ENCODE results near the gene ESRRA.
"Not testable (repeated sequence)": the region's sequence is repeated elsewhere in the genome, so short reads cannot be mapped to it uniquely, and the experiment has no call there.

Gene ESRRA

GRCh38 chr11:64312947-64313346, 7.6 kb downstream of the ESRRA start:
- DNase-seq (ENCODE audit: low read depth, low spot score): no peak

- DNase-seq (ENCODE audit: low read depth, low spot score): no peak
These were observed 8.3 kb downstream of the ESRRA start for GRCh38 chr11:64313491-64314145.

GRCh38 chr11:64314146-64314804, 9.0 kb downstream of the ESRRA start:
- DNase-seq (ENCODE audit: low read depth, low spot score): no peak

DNA sequence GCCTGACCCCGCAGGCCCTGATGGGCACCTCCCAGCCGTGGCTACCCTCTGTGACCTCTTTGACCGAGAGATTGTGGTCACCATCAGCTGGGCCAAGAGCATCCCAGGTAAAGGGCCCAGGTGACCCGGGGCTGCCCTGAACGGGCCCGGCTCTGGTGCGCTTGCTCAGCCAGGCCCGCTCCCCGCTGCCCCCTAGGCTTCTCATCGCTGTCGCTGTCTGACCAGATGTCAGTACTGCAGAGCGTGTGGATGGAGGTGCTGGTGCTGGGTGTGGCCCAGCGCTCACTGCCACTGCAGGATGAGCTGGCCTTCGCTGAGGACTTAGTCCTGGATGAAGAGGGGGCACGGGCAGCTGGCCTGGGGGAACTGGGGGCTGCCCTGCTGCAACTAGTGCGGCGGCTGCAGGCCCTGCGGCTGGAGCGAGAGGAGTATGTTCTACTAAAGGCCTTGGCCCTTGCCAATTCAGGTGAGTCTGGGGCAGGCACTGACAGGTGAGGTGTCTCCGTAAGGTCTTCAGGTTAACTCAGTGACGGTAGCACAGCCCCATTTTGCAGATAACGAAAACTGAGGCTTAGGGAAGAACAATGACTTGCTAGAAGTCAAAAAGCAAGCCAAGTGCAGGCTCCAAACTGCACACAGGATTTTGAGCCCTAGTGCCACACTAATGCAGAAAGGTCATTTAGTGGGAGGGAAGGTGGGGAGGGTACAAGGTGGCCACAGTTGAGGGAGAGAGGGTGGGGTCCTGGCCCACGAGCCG, 9.7 kb downstream of the ESRRA start:
- no peak for DNase-seq (ENCODE audit: low read depth, low spot score)

GRCh38 chr11:64315667-64316526, 10.6 kb downstream of the ESRRA start:
- DNase-seq (ENCODE audit: low read depth, low spot score): not testable (repeated sequence)

GRCh38 chr11:64316672-64317324, 11.5 kb downstream of the ESRRA start:
- peak; percentile 40 for DNase-seq (ENCODE audit: low read depth, low spot score)

- DNase-seq (ENCODE audit: low read depth, low spot score): peak; percentile 98
These were observed 12.1 kb downstream of the ESRRA start, which contains the start of gene TRMT112 for GRCh38 chr11:64317325-64317960. Gene TRMT112 (minus strand): TSS chr11:64317559. CDS start chr11:64317526, 33 bp downstream.

DNA sequence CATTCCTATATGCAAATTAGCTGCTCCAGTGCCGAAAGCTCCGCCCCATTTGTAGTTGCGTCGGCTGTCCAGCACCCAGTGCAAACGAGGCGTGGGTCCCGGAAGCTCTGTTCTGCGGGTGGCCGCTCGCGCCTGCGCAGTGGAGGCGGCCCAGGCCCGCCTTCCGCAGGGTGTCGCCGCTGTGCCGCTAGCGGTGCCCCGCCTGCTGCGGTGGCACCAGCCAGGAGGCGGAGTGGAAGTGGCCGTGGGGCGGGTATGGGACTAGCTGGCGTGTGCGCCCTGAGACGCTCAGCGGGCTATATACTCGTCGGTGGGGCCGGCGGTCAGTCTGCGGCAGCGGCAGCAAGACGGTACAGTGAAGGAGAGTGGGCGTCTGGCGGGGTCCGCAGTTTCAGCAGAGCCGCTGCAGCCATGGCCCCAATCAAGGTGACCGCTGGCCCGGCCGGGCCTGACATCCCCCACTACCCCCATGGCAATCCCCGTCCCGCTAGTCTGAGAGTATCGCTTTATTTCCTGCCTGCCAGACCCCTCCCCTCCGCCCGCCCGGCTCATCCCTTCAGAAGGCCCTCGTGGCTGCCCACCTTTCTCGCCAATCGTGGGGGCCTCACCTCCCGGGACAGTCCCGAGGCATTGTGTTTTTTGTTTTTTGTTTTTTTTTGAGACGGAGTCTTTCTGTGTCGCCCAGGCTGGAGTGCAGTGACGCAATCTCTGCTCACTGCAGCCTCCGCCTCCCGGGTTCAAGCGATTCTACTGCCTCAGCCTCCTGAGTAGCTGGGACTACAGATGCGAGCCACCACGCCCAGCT, 12.8 kb downstream of the ESRRA start, which contains the start of gene PRDX5:
Gene PRDX5, plus strand, starts transcription at position 161 of the 805 bp plus-strand sequence. Its CDS starts 95 bp downstream, at position 256.
- DNase-seq (ENCODE audit: low read depth, low spot score): peak; percentile 98

DNA sequence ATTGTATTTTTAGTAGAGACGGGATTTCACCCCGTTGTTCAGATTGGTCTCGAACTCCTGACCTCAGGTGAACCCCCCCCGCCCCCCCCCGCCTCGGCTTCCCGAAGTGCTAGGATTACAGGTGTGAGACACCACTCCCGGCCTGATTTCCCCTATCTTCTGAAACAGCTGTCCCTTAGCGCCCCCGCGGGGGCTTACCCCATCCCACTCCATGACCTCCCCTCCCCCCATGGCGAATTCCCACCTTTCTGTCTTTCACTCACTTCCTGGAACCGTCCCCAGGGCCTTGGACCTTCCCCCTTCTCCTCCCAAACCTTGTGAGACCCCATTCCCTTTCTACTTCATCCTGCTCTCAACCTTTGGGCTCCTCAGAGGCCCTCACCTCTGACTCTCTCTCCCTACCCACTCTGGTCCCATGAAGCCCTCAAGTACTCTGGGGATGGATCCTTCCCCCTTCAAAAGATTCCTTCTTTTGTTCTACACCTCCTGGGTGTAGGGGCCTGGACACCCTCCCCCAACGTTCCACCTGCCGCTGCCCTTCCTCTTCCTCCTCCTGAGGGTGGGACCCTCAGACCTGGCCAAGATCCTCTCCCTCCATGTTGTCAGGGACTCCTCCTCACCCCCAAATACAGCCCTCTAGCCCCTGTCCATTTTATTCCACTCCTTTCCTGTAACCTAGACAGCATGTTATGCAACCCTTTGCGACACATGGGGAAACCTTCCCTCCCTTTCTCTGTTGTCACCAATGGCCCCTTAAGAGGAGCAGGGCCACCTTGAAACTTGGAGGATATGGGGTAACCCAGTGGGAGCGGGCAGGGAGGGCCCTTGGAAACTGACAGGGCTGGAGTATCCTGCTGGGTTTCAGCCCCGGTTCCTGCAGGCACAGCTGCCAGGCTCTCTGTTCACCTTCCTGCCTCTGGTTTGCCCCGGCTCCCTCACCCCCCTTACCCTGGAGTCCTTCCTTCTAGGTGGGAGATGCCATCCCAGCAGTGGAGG, 13.7 kb downstream of the ESRRA start:
- no peak for DNase-seq (ENCODE audit: low read depth, low spot score)

- DNase-seq (ENCODE audit: low read depth, low spot score): no peak
These were observed 15.2 kb downstream of the ESRRA start for GRCh38 chr11:64320556-64320955.

GRCh38 chr11:64321026-64321425, 15.7 kb downstream of the ESRRA start:
- DNase-seq (ENCODE audit: low read depth, low spot score): no peak

GRCh38 chr11:64321533-64321932, 16.2 kb downstream of the ESRRA start:
- peak; percentile 91 for DNase-seq (ENCODE audit: low read depth, low spot score)

DNA sequence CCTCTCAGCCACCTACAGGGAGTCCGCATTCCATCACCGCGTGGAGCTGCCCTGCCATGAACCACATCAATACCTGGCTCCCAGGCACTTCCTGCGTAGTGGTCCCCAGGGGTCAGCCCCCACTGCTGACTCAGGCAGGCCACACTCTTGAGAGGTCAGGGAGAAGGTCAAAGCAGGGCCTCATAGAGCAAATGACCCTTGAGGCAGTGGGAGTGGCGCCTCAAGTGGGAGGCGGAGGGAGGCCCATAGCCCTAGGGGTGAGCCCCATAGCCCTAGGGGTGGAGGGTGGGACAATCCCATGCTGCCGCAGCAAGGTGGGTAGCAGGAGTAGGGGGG, 17.6 kb downstream of the ESRRA start:
- DNase-seq (ENCODE audit: low read depth, low spot score): no peak

DNA sequence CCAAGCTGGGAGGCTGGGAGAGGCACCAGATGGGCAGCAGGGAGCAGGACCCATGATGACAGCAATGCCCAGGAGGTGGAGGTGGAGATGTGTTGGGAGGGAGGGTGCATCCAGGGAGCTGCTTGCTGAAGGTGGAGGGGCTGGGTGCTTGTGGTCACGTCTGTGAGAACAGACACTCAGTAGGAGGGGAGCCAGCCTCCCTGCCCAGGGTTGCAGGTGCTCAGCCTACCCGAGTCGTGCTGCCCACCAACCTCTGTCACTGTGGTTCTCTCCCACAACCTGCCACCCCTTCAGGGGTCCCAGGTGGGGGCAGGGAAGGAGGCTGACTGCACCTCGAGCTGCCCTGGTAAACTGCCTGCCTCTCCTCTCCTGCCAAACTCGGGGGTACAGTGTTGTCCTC, 18.0 kb downstream of the ESRRA start:
- DNase-seq (ENCODE audit: low read depth, low spot score): no peak

DNA sequence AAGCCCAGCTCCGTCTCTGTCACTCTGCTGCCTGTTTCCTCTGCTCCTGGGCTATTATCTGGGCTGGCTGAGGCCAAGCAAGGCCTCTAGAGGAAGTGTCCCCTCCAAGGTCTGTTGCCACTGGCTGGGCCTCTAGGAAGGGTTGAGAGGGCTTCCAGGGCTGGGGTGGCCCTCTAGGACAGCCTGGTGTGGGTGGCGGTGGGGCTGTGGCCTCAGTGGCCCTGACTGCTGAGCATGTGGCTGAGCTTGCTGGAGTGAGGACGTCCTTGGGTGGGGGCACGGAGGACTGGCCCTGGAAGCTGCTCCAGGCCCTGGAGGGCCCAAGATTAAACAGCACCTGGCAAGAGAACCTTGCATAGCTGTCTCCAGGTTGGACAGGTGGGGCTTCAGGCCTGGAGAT, 18.7 kb downstream of the ESRRA start:
- DNase-seq (ENCODE audit: low read depth, low spot score): not testable (repeated sequence)

GRCh38 chr11:64324692-64325469, 19.6 kb downstream of the ESRRA start:
- no peak for DNase-seq (ENCODE audit: low read depth, low spot score)

DNA sequence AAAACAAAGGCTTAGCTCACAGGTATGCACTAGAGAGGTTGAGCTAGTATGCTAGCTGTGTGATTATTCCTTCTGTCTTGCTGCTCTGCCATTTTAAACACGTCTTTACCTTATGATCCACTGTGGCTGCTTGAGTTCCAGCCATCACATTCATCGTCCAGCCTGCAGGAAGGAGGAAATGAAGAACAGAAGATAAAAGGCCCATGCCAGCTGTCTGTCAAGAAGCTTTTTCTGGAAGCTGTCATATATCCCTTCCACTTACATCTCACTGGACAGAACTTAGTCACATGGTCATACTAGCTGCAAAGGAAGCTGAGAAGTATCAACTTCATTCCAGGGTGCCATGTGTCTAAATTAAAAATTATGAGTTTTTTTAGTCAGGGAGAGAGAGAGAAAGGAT, 22.1 kb downstream of the ESRRA start:
- DNase-seq (ENCODE audit: low read depth, low spot score): no peak

GRCh38 chr11:64327993-64328392, 22.7 kb downstream of the ESRRA start:
- no peak for DNase-seq (ENCODE audit: low read depth, low spot score)
